H4 (cell line): ENCODE results near the gene SLC43A1. TPM values are rescaled to one million over a fixed set of nuclear protein-coding genes. Genes with fewer than 3 reads are reported as not detected.

ENCODE experiments used
- DNase-seq: peaks from one replicate; pipeline ENCODE4 v3.0.0-alpha.2; 2015; ENCODE audit warnings: low spot score
- total RNA-seq: library from RNA; depleted of rRNA; stranded (reverse); fragments of >200 nt; shearing (Covaris generic); gene quantifications from 2 replicates; pipeline ENCODE4 v1.2.3, GENCODE V29; 2014

SLC43A1 gene
- total RNA-seq, 1 experiment from 2014 or later: 6.0 TPM

GRCh38 chr11:57479911-57480310 lies 35.6 kb downstream of the SLC43A1 start:
- no peak for DNase-seq

- DNase-seq: no peak
Observed at GRCh38 chr11:57479021-57479663, 36.4 kb downstream of the SLC43A1 start.

DNA sequence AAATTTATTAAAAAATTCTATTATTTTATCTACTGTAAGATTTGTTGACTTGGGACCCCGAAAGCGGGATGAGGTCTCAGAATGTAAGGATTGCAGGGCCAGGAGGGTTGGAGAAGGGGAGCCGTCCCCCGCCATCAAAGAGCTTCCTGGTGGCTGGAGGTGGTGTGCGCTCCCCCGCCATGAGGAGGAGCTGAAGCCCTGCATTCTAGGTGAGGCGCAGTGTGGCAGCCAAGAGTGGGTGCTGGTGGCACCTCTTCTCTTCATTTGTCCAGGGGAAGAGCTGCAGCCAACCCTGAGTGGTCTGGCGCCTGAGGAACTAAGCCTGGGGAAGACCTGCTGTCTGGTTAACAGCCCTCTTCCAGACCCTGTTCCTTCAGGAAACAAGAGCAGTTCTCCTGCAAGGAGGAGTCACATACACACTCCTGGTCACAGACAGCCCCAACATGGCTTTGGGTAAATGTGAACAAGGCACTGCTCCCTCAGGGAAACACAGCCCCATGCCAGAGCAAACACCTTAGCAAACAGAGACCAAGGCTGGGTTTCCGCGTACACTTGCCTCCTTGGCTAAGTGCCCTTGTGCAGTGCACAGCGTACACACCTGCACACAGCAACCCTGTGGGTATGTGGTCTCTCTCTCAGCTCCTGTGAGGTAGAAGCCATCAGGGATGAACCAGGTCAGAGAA lies 37.9 kb downstream of the SLC43A1 start:
- DNase-seq: no peak

- DNase-seq: no peak
Observed at GRCh38 chr11:57476757-57477506, 38.6 kb downstream of the SLC43A1 start.

DNA sequence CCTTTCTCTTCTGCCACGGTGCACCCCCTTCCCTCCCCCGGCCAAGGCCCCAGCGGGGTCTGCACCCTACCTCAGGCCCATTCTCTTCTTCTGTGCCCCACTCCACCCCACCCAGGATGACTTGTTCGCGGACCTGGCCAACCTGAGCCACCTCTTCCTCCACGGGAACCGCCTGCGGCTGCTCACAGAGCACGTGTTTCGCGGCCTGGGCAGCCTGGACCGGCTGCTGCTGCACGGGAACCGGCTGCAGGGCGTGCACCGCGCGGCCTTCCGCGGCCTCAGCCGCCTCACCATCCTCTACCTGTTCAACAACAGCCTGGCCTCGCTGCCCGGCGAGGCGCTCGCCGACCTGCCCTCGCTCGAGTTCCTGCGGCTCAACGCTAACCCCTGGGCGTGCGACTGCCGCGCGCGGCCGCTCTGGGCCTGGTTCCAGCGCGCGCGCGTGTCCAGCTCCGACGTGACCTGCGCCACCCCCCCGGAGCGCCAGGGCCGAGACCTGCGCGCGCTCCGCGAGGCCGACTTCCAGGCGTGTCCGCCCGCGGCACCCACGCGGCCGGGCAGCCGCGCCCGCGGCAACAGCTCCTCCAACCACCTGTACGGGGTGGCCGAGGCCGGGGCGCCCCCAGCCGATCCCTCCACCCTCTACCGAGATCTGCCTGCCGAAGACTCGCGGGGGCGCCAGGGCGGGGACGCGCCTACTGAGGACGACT lies 39.3 kb downstream of the SLC43A1 start:
- DNase-seq: no peak

DNA sequence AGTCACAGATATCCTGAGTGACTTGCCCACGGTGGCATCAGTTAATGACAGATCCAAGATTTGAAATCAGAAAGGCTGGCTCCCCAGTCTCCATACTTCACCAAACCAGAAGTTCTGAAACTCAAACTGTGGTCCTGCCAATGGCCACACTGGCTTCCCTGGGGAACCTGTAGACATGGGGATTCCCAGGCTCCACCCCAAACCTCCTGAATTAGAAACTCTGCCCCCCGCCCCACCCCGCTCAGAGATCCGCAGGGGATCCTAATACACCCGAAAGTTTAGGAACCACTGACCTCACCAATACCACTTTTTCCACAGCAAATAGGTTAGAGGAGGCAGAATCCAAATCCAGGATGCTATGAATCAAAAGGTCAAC lies 39.8 kb downstream of the SLC43A1 start:
- DNase-seq: no peak

DNA sequence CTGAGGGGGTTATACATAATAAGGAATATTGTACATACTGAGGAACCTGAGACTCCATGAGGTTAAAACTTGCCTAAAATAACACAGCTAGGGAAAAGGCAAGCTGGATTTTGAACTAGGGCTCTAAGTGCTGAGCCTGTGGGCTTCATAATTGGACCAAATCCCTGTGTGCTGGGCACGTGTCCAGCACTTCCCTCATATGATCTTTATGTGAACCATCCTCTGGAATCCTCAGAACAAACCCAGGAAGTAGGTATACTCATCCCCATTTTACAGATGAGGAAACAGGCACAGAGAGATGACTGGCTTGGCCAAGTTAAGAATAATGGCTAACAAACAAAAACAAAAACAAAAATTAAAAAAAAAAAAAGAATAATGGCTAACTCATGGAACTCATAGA lies 40.3 kb downstream of the SLC43A1 start:
- DNase-seq: no peak

DNA sequence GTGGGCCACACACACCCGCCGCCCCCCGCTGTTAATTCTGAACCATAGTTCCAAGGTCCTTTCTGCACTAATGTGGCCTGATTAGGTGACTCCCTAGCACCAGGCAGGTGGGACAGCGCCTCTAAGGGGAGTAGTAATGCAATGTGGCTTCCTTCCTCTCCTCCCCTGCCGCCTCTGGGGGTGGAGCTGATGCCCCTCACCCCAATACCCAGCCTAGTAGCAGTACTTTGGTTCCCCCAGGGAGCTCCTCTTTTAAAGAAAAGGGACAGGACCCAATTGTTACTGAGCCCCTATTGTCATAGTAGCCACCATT lies 40.7 kb downstream of the SLC43A1 start:
- no peak for DNase-seq

DNA sequence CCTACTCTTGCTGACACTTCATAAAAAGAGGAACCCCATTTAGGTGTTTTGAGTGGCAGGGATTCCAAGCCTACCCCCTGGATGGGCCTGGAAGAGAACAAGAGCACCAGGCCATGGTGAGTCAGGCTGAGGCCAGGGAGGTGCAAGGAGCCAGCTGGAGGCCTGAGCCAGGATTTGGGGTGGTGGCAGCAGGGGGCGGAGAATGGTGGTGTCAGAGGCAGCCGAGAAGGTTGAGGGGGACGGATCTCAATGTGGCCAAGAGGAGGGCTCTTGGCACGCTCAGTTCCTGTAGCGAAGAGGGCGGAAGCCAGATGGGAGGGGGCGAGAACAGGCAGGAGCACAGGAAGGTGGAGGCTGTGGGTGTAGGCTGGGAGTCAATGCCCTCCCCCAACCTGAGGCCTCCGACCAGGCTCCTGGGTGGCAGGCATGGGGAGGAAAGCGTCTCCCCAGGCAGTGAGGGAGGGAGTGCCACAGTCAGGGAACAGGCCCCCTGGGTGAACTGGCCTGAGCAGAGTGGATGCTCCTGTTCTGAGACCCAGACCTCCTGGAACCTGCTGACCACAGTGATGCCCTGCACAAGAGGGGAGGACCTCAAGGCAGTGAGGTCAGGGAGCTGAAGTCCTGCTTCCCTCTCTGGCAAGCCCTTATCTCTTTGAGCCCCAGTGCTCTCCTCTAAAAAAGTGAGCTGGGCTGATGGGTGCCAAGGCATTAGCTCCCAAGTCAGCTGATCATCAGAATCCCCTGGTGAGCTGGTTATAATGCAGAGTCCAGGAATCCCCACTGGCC lies 41.3 kb downstream of the SLC43A1 start:
- DNase-seq: no peak

GRCh38 chr11:57473285-57473841 lies 42.1 kb downstream of the SLC43A1 start:
- DNase-seq: no peak

GRCh38 chr11:57471496-57471895 lies 44.0 kb downstream of the SLC43A1 start:
- no peak for DNase-seq

DNA sequence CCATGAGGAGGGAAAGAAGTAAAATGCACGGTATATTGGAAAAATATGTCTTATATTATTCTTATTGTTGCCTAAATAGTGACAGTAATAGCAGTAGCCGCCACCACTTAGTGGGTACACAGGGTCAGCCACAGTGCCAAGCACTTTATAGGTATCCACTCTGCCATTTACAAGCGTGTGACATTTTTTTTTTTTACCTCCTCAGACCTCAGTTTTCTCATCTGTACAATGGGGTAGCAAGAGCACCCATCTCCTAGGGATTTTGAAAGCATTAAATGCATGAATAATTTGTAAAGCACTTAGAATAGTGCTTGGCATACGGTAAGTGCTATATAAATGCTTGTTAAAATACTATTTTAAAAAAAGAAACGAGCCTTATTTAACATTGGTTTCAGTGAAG lies 46.2 kb downstream of the SLC43A1 start:
- DNase-seq: no peak

- DNase-seq: no peak
Observed at GRCh38 chr11:57468276-57468675, 47.2 kb downstream of the SLC43A1 start.

DNA sequence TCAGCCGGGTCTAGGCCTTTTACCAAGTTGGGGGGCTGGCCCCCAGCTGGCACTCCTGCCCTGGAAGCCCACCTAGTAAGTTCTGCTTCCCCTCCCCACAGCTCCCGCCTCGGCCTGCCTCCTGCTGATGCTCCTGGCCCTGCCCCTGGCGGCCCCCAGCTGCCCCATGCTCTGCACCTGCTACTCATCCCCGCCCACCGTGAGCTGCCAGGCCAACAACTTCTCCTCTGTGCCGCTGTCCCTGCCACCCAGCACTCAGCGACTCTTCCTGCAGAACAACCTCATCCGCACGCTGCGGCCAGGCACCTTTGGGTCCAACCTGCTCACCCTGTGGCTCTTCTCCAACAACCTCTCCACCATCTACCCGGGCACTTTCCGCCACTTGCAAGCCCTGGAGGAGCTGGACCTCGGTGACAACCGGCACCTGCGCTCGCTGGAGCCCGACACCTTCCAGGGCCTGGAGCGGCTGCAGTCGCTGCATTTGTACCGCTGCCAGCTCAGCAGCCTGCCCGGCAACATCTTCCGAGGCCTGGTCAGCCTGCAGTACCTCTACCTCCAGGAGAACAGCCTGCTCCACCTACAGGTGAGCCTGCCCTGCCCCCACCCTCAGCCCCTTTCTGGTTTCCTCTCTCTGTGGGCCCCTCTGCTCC lies 47.9 kb downstream of the SLC43A1 start:
- no peak for DNase-seq

DNA sequence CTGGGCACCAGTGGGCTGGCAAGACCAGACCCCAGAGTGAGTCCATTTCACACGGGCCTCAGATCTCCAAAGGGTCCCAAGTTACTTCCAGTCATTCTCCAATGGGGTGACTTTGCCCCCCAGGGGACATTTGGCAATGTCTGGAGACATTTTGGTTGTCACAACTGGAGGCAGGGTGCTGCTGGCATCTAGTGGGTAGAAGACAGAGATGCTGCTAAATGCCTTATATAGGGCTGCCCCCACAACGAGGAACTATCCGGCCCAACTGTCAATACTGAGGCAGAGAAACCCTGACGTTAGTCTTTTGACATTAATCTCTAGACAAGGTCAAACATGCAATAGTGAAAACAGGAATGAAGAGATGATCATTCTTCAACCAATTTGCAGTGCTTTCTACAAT lies 48.8 kb downstream of the SLC43A1 start:
- DNase-seq: no peak

- DNase-seq: no peak
Observed at GRCh38 chr11:57464539-57465181, 50.8 kb downstream of the SLC43A1 start.

- no peak for DNase-seq
Observed at GRCh38 chr11:57463671-57464538, 51.6 kb downstream of the SLC43A1 start.

- no peak for DNase-seq
Observed at GRCh38 chr11:57462597-57462996, 52.9 kb downstream of the SLC43A1 start.

DNA sequence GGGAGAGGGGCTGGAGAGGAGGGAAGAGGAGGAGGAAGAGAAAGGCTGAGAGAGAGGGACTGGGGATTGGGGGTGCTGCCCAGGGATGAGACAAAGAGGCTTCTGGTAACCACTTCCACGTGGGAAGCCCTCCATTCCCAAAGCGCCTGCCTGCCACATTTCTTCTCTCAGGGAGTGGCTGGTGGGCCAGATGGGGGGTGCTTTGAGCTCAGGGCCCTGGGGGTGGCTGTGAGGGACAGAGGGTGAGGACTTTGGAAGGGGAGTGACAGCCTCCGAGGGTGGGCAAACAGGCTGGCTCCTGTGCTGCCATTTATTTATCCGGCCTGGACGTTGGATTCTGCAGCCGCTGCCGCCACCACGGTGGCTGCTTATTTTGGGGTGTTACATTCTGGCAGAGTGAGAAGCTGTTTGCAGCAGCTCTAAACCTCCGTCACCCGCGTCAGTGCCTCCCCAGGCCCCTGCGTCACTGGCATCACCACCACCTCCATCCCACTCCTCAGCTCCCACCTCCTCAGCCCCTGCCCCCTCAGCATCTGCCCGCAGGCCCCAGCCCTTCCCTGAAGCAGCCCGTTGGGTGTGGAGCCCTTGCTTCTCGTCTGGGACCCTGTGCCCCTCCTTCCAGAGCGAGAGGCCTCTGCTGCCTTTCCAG lies 53.5 kb downstream of the SLC43A1 start:
- DNase-seq: no peak
